ENCODE data around the gene HIC2.
"Not testable (repeated sequence)": the region's sequence is repeated elsewhere in the genome, so short reads cannot be mapped to it uniquely, and the experiment has no call there.

The HIC2 gene

DNA sequence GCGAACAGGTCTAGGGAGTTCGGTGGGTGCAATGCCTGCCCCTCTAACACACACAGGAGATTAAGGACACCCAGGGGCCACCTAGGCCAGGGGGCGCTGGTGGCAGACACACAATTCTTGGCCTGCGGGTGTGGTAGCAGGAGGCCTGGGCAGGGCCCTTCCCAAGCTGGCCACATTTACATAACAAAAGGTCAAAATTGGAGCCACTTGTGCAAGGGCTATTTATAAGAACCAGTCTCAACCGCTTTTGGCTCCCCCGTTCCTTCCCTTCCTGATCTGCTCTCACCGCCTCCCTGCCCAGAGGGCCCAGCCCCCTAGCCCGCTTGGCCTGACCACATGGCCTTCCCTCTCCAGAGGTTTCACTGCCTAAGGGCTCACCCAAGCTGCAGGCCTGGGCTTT lies 75.1 kb downstream of the HIC2 start:
- DNase-seq (ENCODE audit: low spot score): not testable (repeated sequence)

DNA sequence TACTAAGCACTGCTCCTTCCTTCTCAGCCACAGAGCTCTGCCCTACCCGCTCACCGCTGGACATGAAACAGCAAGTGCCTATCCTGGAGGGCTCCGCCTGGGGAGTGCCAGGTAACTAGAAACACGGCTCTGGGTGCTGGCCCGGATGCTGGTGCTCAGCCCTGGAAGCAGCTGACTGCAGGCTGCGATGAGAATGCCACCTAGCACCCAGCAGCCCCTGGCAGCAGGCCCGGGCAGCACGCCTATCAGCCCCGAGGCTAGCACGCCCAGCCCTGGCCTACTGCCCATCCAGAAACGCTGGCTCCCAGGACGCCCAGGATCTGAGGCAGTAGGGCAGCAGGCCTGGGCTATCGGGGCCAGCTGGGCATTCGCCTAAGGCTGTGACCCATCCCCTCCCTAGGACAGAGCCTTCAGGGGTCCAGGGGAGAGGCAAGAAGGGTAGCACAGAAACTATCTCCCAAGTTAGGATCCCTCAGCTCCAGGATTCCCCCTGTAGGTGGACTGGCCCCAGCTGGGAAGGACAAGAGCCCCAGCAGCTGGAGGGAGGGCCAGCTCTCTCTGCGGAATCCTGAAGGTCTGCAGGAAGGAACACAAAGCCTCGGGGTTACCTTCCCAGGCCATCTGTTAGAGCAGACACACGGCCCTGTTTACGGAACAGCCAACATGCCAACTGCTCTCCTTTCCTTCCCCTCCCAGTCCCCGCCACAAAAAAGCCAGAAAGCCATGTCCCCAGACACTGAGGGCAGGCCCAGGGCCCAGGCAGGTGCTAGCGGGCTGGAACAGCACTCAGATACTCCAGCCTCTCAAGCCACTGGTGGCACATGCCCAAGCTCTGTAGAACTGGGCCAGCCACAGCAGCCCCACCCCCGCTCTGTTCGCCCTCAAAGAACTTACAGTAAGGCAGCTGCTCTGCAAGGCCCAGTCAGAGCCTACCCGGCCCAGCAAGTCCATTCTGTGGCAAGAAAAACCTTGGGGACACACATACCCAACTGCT lies 76.9 kb downstream of the HIC2 start:
- not testable (repeated sequence) for DNase-seq (ENCODE audit: low spot score)

DNA sequence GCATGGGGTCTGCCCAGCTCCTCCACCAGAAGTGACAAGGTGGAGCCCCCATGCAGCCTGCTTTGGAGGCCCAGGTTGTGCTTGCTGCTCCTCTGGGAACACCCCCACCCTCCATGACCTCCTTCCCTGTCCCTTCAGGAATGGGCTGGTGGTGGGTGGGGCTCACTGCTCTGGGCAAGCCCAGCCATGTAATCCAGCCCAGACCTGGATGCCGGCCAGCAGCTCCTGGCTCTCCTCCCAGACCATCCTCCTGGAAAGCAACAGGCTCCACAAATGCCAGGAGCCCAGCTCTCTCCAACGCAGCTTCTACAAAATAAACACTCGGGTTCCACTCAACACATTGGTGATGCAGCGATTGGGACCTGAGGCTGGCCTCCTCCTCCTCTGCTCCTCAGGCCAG lies 80.8 kb downstream of the HIC2 start:
- not testable (repeated sequence) for DNase-seq (ENCODE audit: low spot score)

DNA sequence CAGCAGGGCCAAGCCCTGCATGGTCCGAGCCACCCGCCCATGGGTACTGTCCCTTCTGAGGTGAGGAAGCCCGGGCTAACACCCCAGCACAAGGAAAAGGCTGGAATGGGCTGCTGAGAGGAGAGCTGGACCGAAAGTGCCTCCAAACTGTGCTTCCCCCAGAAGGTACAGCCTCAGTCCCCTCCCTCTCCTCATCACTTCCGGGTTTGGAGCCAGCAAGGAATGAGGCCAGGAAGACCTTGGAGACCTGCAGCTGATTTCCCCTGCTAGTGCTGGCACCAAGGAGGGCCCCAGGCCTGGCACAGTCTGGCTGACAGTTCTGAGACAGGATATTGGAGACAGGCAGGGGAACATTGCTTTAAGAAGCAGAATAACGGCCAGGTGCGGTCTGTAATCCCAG lies 81.3 kb downstream of the HIC2 start:
- DNase-seq (ENCODE audit: low spot score): not testable (repeated sequence)

DNA sequence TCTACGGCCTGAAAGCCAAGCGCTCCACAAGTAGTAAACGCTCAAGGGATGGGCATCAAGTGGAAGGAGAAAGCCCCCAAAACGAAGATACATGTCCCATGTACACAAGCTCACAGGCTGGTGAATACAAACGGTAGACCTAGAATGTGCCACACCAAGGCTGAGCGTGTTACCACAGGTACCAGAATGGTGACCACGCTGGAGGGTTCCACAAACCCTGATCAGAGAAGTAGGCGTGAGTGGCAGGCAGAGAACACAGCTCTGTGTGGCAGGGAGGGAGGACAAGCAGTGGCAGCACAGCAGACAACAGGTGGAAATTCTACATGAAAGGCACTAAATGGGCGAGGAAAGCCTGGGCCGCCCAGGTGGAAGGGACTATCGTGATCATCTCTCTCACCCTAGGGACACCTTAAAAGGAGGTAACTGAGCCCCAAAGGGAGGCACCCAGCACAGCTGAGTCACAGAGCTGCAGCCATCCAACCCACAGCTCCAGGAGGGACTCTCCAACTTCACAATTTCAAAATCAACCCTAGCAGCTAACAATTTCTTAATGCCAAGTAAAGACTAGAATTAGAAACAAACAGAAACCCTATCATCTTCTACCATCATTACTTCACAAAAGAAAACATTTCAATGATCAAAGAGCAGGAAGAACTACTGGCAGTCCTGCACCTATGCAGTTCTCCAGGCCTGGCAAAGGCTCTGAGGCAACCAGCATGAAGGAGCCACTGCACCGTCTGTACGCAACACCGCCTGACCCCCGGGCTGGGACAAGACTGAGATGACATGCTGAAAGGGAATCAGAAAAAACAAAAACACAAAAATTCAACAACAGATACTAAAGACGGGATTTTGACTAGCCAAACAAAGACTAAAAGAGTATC lies 82.7 kb downstream of the HIC2 start:
- not testable (repeated sequence) for DNase-seq (ENCODE audit: low spot score)
